ENCODE results near the gene YWHAH. TPM values are rescaled to one million over a fixed set of nuclear protein-coding genes. Genes with fewer than 3 reads are reported as not detected.

Gene YWHAH
- total and polyA plus RNA-seq, 2 experiments from 2014 or later: 80.7 to 135 TPM

DNA sequence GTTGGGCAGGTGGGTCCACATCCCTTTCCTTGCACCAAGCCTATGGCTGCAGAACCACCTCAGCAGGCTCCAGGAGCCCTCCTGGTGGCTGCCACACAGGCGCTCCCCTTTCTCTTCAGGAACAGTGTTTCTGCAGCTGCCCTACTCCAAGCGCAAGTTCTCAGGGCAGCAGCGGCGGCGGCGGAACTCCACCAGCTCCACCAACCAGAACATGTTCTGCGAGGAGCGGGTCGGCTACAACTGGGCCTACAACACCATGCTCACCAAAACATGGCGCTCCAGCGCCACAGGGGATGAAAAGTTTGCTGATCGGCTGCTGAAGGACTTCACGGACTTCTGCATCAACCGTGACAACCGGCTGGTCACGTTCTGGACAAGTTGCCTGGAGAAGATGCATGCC is 38.2 kb upstream of the YWHAH start:
- TF ChIP-seq, protein P1, sequence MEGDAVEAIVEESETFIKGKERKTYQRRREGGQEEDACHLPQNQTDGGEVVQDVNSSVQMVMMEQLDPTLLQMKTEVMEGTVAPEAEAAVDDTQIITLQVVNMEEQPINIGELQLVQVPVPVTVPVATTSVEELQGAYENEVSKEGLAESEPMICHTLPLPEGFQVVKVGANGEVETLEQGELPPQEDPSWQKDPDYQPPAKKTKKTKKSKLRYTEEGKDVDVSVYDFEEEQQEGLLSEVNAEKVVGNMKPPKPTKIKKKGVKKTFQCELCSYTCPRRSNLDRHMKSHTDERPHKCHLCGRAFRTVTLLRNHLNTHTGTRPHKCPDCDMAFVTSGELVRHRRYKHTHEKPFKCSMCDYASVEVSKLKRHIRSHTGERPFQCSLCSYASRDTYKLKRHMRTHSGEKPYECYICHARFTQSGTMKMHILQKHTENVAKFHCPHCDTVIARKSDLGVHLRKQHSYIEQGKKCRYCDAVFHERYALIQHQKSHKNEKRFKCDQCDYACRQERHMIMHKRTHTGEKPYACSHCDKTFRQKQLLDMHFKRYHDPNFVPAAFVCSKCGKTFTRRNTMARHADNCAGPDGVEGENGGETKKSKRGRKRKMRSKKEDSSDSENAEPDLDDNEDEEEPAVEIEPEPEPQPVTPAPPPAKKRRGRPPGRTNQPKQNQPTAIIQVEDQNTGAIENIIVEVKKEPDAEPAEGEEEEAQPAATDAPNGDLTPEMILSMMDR (IDR thresholded peaks at IDR 0.05; ENCODE audit: poor library complexity): no peak
- TF ChIP-seq EZH2phosphoT487 (IDR thresholded peaks at IDR 0.05; ENCODE audit: low read depth, severe bottlenecking, unreplicated experiment) (no peak), EZH2 (IDR thresholded peaks at IDR 0.05; ENCODE audit: borderline replicate concordance) (no peak)
- no peak overlapping the region for H3K4me2 ChIP-seq
- no peak overlapping the region for H3K27ac ChIP-seq
- no peaks in the 10 kb centered on the region for H4K20me1 ChIP-seq (ENCODE audit: insufficient read depth, poor library complexity, severe bottlenecking)
- H3K79me2 ChIP-seq: no peaks in the 10 kb centered on the region
- H3K27me3 ChIP-seq: no peaks in the 10 kb centered on the region
- H3K4me3 ChIP-seq: no peak overlapping the region
- 98% methylated on average over 16 of the region's 16 CpGs for WGBS (ENCODE audit: low lambda C conversion rate, missing lambda C conversion rate)
- DNase-seq (ENCODE audit: low spot score): no peak
- no peak overlapping the region for H2AFZ ChIP-seq
- no peaks in the 10 kb centered on the region for H3K9me2 ChIP-seq (replicated peaks; ENCODE audit: insufficient read depth)
- H3K36me3 ChIP-seq (replicated peaks; ENCODE audit: insufficient read depth, low read depth): no peaks in the 10 kb centered on the region
- H3K9me3 ChIP-seq (ENCODE audit: low read depth): no peaks in the 10 kb centered on the region
- H3K4me1 ChIP-seq (ENCODE audit: insufficient read depth): peaks cover 5% of the 10 kb centered on the region

DNA sequence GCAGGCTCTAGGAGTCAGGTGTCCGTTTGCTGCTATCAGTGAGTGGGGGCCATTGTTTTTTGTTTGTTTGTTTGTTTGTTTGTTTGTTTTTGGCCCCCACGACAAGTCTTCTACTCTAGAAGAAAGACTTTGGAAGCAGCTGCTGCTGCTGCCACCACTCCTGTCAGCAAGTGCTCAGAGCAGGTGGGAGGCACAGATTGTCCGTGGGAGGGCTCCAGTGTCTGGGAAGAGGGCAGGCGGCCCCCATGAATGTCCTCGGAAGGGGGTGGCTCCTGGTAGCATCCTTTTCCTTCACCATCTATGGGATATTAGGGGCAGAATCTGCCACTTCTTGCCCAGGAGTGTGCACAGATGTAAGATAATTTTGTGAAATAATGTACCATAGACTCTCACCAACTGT is 37.8 kb upstream of the YWHAH start:
- Histone ChIP-seq H3K9me3 (ENCODE audit: low read depth) (no peaks in the 10 kb centered on the region), H3K9me2 (replicated peaks; ENCODE audit: insufficient read depth) (no peaks in the 10 kb centered on the region), H3K4me1 (ENCODE audit: insufficient read depth) (no peaks in the 10 kb centered on the region), H3K27ac (no peak overlapping the region), H3K27me3 (no peaks in the 10 kb centered on the region), H3K4me2 (no peak overlapping the region), H4K20me1 (ENCODE audit: insufficient read depth, poor library complexity, severe bottlenecking) (no peaks in the 10 kb centered on the region), H3K4me3 (no peak overlapping the region), H3K36me3 (replicated peaks; ENCODE audit: insufficient read depth, low read depth) (no peaks in the 10 kb centered on the region), H2AFZ (no peak overlapping the region), H3K79me2 (no peaks in the 10 kb centered on the region)
- WGBS (ENCODE audit: low lambda C conversion rate, missing lambda C conversion rate): 95% methylated on average over 5 of the region's 5 CpGs
- no peak for DNase-seq (ENCODE audit: low spot score)
- TF ChIP-seq, protein P1 (IDR thresholded peaks at IDR 0.05; ENCODE audit: poor library complexity): no peak
- no peak for TF ChIP-seq EZH2 (IDR thresholded peaks at IDR 0.05; ENCODE audit: borderline replicate concordance)
- TF ChIP-seq EZH2phosphoT487 (IDR thresholded peaks at IDR 0.05; ENCODE audit: low read depth, severe bottlenecking, unreplicated experiment): no peak

- TF ChIP-seq, protein P1 (IDR thresholded peaks at IDR 0.05; ENCODE audit: poor library complexity): no peak
- TF ChIP-seq EZH2 (IDR thresholded peaks at IDR 0.05; ENCODE audit: borderline replicate concordance) (no peak), EZH2phosphoT487 (IDR thresholded peaks at IDR 0.05; ENCODE audit: low read depth, severe bottlenecking, unreplicated experiment) (no peak)
- H3K9me2 ChIP-seq (replicated peaks; ENCODE audit: insufficient read depth): no peaks in the 10 kb centered on the region
- WGBS (ENCODE audit: low lambda C conversion rate, missing lambda C conversion rate): 91% methylated on average over 5 of the region's 5 CpGs
Measured at GRCh38 chr22:31909977-31910376, 34.4 kb upstream of the YWHAH start.

More at GRCh38 chr22:31909977-31910376, 34.4 kb upstream of the YWHAH start:
- Histone ChIP-seq H3K4me2 (no peak overlapping the region), H4K20me1 (ENCODE audit: insufficient read depth, poor library complexity, severe bottlenecking) (no peaks in the 10 kb centered on the region), H3K36me3 (replicated peaks; ENCODE audit: insufficient read depth, low read depth) (no peaks in the 10 kb centered on the region), H3K79me2 (no peaks in the 10 kb centered on the region), H3K27ac (no peak overlapping the region), H3K27me3 (no peaks in the 10 kb centered on the region), H2AFZ (no peak overlapping the region), H3K4me3 (no peak overlapping the region), H3K9me3 (ENCODE audit: low read depth) (no peaks in the 10 kb centered on the region), H3K4me1 (ENCODE audit: insufficient read depth) (peaks cover 9% of the 10 kb centered on the region)
- DNase-seq (ENCODE audit: low spot score): no peak
